Spleen (tissue), 11 donors: ENCODE measurements around the gene OXNAD1. TPM values are rescaled to one million over a fixed set of nuclear protein-coding genes. Genes with fewer than 3 reads are reported as not detected.

ENCODE experiments used
- DNase-seq: peaks from one replicate; pipeline ENCODE4 v3.0.0-alpha.2; 2020
- H3K27ac ChIP-seq, 8 donors: fragments of 200-600 bp; sonication (generic) in 7 of 8; 1 replicate in 4 of 8; 2 replicates in 4 of 8; pipeline versions ENCODE4 v1.5.0 to v1.8.0; 2016 to 2021; ENCODE audit warnings: inconsistent platforms in 4 of 8, mild to moderate bottlenecking in 4 of 8, moderate library complexity in 1 of 8
- H3K27me3 ChIP-seq, 7 donors: fragments of 200-600 bp; sonication (generic) in 6 of 7; replicated peaks in 1 of 7; 1 replicate in 4 of 7; 2 replicates in 3 of 7; pipeline versions ENCODE4 v1.5.0 to v1.8.0; 2016 to 2021; ENCODE audit warnings: inconsistent platforms in 3 of 7, mild to moderate bottlenecking in 1 of 7
- H3K36me3 ChIP-seq, 6 donors: fragments of 200-600 bp; sonication (generic) in 5 of 6; 1 replicate in 4 of 6; 2 replicates in 2 of 6; pipeline versions ENCODE4 v1.5.0 to v1.8.0; 2016 to 2021; ENCODE audit warnings: inconsistent platforms in 2 of 6
- H3K4me1 ChIP-seq, 6 donors: fragments of 200-600 bp; sonication (generic) in 5 of 6; 1 replicate in 3 of 6; 2 replicates in 3 of 6; pipeline versions ENCODE4 v1.5.0 to v1.8.0; 2016 to 2021; ENCODE audit warnings: inconsistent platforms in 3 of 6
- H3K4me3 ChIP-seq, 8 donors: fragments of 200-600 bp; sonication (generic) in 7 of 8; 1 replicate in 4 of 8; 2 replicates in 4 of 8; pipeline versions ENCODE4 v1.5.0 to v1.8.0; 2016 to 2021; ENCODE audit warnings: inconsistent platforms in 4 of 8, mild to moderate bottlenecking in 4 of 8, moderate library complexity in 2 of 8
- H3K9me3 ChIP-seq, 8 donors: fragments of 200-600 bp; sonication (generic) in 7 of 8; 1 replicate in 4 of 8; 2 replicates in 4 of 8; pipeline versions ENCODE4 v1.5.0 to v1.8.0; 2016 to 2021; ENCODE audit warnings: inconsistent platforms in 4 of 8
- CTCF ChIP-seq, 11 experiments: fragments of 200-600 bp in 7 of 11; fragments of 450-650 bp in 4 of 11; sonication (generic) in 4 of 11; IDR thresholded peaks in 8 of 11; conservative IDR thresholded peaks in 3 of 11; 1 replicate in 7 of 11; 2 replicates in 4 of 11; pipeline versions ENCODE4 v1.4.0 to v1.8.0; 2016 to 2021; ENCODE audit warnings: antibody characterized with exemption in 11 of 11, inconsistent platforms in 4 of 11, mild to moderate bottlenecking in 1 of 11
- POLR2A ChIP-seq, 3 donors: fragments of 450-650 bp; IDR thresholded peaks; one replicate each; pipeline ENCODE4 v1.5.1; 2017; ENCODE audit warnings: antibody characterized with exemption in 3 of 3, mild to moderate bottlenecking in 1 of 3
- POLR2AphosphoS5 ChIP-seq, 3 donors: sonication (generic); formaldehyde crosslinking; IDR thresholded peaks; one replicate each; pipeline ENCODE4 v1.5.1; 2017; ENCODE audit warnings: antibody characterized with exemption in 3 of 3
- WGBS, 5 donors: extraction: QIAGEN DNeasy Blood & Tissue Kit in 3 of 5; methylation state at CpG; one replicate each; pipeline versions ENCODE4 v1.1.5 to v1.1.7; 2013 to 2018; 5-methylcytosine and 5-hydroxymethylcytosine counted together
- intact Hi-C: fragments of 100-400 bp; cut with DNase I; formaldehyde crosslinking; loops from one replicate; pipeline ENCODE4 v1.15.0; 2023; ENCODE audit warnings: low total_unique reads
- polyA plus RNA-seq, 3 donors: library from polyadenylated mRNA; stranded (reverse); fragments of 200-250 nt; gene quantifications; one replicate each; pipeline ENCODE4 v1.2.1, GENCODE V29; 2013
- total RNA-seq, 7 donors: library from RNA; depleted of rRNA in 3 of 7; stranded (reverse); fragments of >200 nt in 3 of 7; fragmentation: NEBNext Ultra II Directional in 4 of 7; extraction: Animal tissue kit (Norgen Biotek cat#: 25700) in 4 of 7; gene quantifications; one replicate each; pipeline versions ENCODE4 v1.1.0 to v1.2.1, GENCODE V29; 2016 to 2021
- donor health status: healthy with polysubstance abuse.
- donor health status: DM: no; HTN: no; CAD: no; lungs with moderate emphysema.
- donor health status: DM: no; HTN: no; CAD: no.
- donor health status: Bipolar disorder and iron deficiency.
- donor health status: healthy.
- donor health status: DM: no; HTN: no; CAD: no.
- donor health status: DM: yes; HTN: yes; CAD: no.

OXNAD1 gene
- total and polyA plus RNA-seq, 10 donors: 4.2 to 30.6 (median 20.1) TPM

DNA sequence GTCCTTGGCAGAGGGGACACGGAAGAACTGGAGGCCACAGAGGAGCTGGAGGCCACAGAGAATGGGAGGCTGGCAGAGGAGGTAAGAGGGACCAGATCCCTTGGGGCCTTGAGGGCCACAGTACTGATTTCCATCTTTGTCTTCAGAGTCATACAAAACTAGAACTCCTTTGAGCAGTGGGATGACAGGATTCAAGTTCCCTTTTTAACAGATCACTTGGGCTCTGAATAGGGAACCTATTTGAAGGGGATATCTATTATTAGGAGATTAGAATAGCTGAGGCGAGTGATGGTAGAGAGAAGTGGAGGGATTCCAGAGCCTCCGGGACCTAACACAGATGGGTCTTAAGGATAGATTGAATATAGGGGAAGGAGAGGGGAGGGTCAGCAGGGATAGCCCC is 55.7 kb downstream of the OXNAD1 start:
- TF ChIP-seq POLR2AphosphoS5 (IDR thresholded peaks at IDR 0.05): no peak
- no peak for TF ChIP-seq CTCF (IDR thresholded peaks at IDR 0.05 in 8 of 11, conservative IDR thresholded peaks at IDR 0.05 in 3 of 11)
- TF ChIP-seq POLR2A (IDR thresholded peaks at IDR 0.05): no peak
- Histone ChIP-seq H3K9me3 (no peaks in the 10 kb centered on the region), H3K4me3 (no peak overlapping the region), H3K27me3 (no peaks in the 10 kb centered on the region), H3K4me1 (peaks cover 0 to 44% (median 14%) of the 10 kb centered on the region in 6 donors), H3K27ac (no peak overlapping the region), H3K36me3 (peaks cover 2 to 100% (median 67%) of the 10 kb centered on the region in 6 donors)
- WGBS, 5 donors: 87 to 91% (median 90%) methylated on average over 3 of the region's 3 CpGs
- intact Hi-C loops: no loop called here
- no peak for DNase-seq

DNA sequence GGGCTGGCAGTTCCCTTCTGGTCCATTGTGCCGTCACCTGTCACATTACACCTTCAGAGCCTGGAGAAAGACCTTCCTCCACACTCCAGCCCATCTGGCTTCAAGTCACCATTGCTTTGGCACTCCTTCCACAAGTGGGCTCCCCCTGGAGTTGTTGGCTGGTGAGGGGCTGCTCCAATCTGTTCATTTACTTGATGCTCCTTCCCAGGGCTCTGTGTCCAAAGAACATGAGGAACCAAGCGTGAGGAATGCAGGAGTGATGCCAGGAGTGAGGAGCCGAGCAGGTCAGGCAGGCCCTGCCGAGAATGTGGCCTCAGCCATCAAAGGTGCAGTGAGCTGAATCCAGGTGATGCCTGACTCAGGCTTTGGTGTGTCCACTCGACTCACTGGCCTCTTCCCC is 57.2 kb downstream of the OXNAD1 start:
- TF ChIP-seq POLR2AphosphoS5 (IDR thresholded peaks at IDR 0.05): no peak
- TF ChIP-seq CTCF (IDR thresholded peaks at IDR 0.05 in 8 of 11, conservative IDR thresholded peaks at IDR 0.05 in 3 of 11): no peak
- no peak for TF ChIP-seq POLR2A (IDR thresholded peaks at IDR 0.05)
- Histone ChIP-seq H3K27me3 (no peaks in the 10 kb centered on the region), H3K27ac (peak overlapping the region in 1 of 8 donors; percentile 13), H3K9me3 (no peaks in the 10 kb centered on the region), H3K36me3 (peaks cover 2 to 100% (median 67%) of the 10 kb centered on the region in 6 donors), H3K4me1 (peaks cover 0 to 29% (median 9%) of the 10 kb centered on the region in 6 donors), H3K4me3 (no peak overlapping the region)
- DNase-seq: no peak
- intact Hi-C loops: no loop called here
- WGBS, 5 donors: 89 to 100% (median 95%) methylated on average over 3 to 5 of the region's 5 CpGs

DNA sequence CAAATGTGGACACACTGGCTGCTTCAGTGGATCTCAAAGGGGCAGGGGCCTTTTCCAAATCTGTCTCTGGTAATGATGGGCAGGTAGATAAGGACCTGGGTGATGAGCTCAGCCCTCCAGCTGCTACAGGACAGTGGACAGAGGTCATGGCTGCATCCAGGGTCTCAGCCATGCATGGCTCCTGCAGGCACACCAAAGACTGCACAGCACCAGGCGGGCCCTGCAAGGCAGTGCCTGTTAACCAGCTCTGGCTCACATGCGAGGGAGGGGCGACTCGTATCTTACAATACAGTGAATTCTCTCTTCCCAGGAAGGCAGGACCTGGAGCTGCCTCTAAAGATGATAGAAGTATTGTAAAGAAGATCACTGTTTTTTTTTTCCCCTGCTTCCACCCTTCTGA is 58.7 kb downstream of the OXNAD1 start:
- H3K9me3 ChIP-seq: no peaks in the 10 kb centered on the region
- TF ChIP-seq POLR2AphosphoS5 (IDR thresholded peaks at IDR 0.05) (peak in 1 of 3 donors; percentile 38), POLR2A (IDR thresholded peaks at IDR 0.05) (no peak), CTCF (IDR thresholded peaks at IDR 0.05 in 8 of 11, conservative IDR thresholded peaks at IDR 0.05 in 3 of 11) (no peak)
- intact Hi-C loops: no loop called here
- peaks cover 2 to 100% (median 65%) of the 10 kb centered on the region in 6 donors for H3K36me3 ChIP-seq
- H3K27me3 ChIP-seq: no peaks in the 10 kb centered on the region
- H3K4me3 ChIP-seq: no peak overlapping the region
- peaks cover 0 to 13% (median 3%) of the 10 kb centered on the region in 6 donors for H3K4me1 ChIP-seq
- no peak for DNase-seq
- H3K27ac ChIP-seq: no peak overlapping the region
- 91 to 95% (median 93%) methylated on average over 4 of the region's 4 CpGs for WGBS, 5 donors

GRCh38 chr3:16325850-16326249 is 60.8 kb downstream of the OXNAD1 start:
- H3K27me3 ChIP-seq: no peaks in the 10 kb centered on the region
- TF ChIP-seq POLR2A (IDR thresholded peaks at IDR 0.05): no peak
- no peak for TF ChIP-seq POLR2AphosphoS5 (IDR thresholded peaks at IDR 0.05)
- TF ChIP-seq CTCF (IDR thresholded peaks at IDR 0.05 in 8 of 11, conservative IDR thresholded peaks at IDR 0.05 in 3 of 11): no peak
- H3K27ac ChIP-seq: no peak overlapping the region
- H3K9me3 ChIP-seq: peaks cover 0 to 5% (median 2%) of the 10 kb centered on the region in 8 donors
- H3K36me3 ChIP-seq: peaks cover 2 to 100% (median 62%) of the 10 kb centered on the region in 6 donors
- no peak overlapping the region for H3K4me3 ChIP-seq
- intact Hi-C loops: no loop called here
- WGBS, 5 donors: 96 to 100% (median 96%) methylated on average over 3 to 4 of the region's 4 CpGs
- H3K4me1 ChIP-seq: no peaks in the 10 kb centered on the region
- no peak for DNase-seq
